Measurements from ENCODE around the gene PDSS2. TPM values are rescaled to one million over a fixed set of nuclear protein-coding genes. Genes with fewer than 3 reads are reported as not detected.

PDSS2 gene
- total and polyA plus RNA-seq, 2 of the 8 experiments (the other 6 are each of a cell fraction or from before 2014, with no cell fraction given) = 10.7 to 16.1 TPM

GRCh38 chr6:107129370-107129925 is 329.9 kb downstream of the PDSS2 start:
- H3K23me2 ChIP-seq (ENCODE audit: low read depth, low read length) = no peaks in the 10 kb centered on the region
- DNase-seq (ENCODE audit: low read depth in 1 of 2, low spot score in 2 of 2) = no peak
- no peak for FAIRE-seq
- peak overlapping the region; percentile 95 for H2BK20ac ChIP-seq (ENCODE audit: low read length)
- no peaks in the 10 kb centered on the region for H3K36me3 ChIP-seq (ENCODE audit: control insufficient read depth in 2 of 4, insufficient read depth in 4 of 4, low read length in 3 of 4)
- no peak overlapping the region; the same call in 1 of the 2 replicates for H4K8ac ChIP-seq (ENCODE audit: extremely low read depth, insufficient read depth, low read length)
- H3K27me3 ChIP-seq (replicated peaks in 1 of 4; ENCODE audit: control insufficient read depth in 3 of 4, extremely low read depth in 1 of 4, insufficient read depth in 3 of 4, low read length in 3 of 4) = no peaks in the 10 kb centered on the region
- peak overlapping the region; percentile 4 for H4K5ac ChIP-seq (ENCODE audit: insufficient read length, low read depth, low read length)
- ChIA-PET POLR2A (ENCODE audit: partially characterized antibody) (interaction anchor here (1.1 to 4.4 kb wide), 2 partner anchors 9 to 13 kb away, joined by 3 to 26 read pairs; partner anchors contain the start of gene BEND3), CTCF (ENCODE audit: partially characterized antibody) (interaction anchor here (0.5 to 1.1 kb wide), 5 partner anchors 16 to 738 kb away, joined by 3 to 6 read pairs (median 3); no protein-coding TSS in a partner anchor)
- H3K4ac ChIP-seq (replicated peaks; ENCODE audit: insufficient read length, low read depth, low read length) = peak overlapping the region; percentile 97
- TF ChIP-seq SRF (IDR thresholded peaks at IDR 0.05; ENCODE audit: low read depth, low read length) (peak; percentile 51), POLR2A (IDR thresholded peaks at IDR 0.05; ENCODE audit: control extremely low read depth in 1 of 2, low read depth in 2 of 2, low read length in 2 of 2) (no peak), SIRT6 (IDR thresholded peaks at IDR 0.05; ENCODE audit: low read length) (no peak), CHD1 (IDR thresholded peaks at IDR 0.05; ENCODE audit: low read depth, low read length) (no peak)
- H4K20me1 ChIP-seq (replicated peaks in 1 of 2; ENCODE audit: control insufficient read depth in 1 of 2, insufficient read depth in 2 of 2, low read length in 2 of 2) = no peaks in the 10 kb centered on the region
- no peak overlapping the region for H3K4me2 ChIP-seq (ENCODE audit: insufficient read depth in 1 of 2, low read depth in 2 of 2, low read length in 2 of 2)
- no peak overlapping the region for H3K27ac ChIP-seq (ENCODE audit: low read depth, low read length)
- H3K9ac ChIP-seq (replicated peaks in 1 of 4; ENCODE audit: extremely low read depth in 1 of 4, low read depth in 3 of 4, low read length in 3 of 4) = no peak overlapping the region
- peak overlapping the region; percentile 65 for H3K18ac ChIP-seq (ENCODE audit: extremely low read depth, low read length)
- peak overlapping the region; percentile 10 for H2BK12ac ChIP-seq (ENCODE audit: low read depth, low read length)
- H2BK15ac ChIP-seq (ENCODE audit: low read length) = no peak overlapping the region
- WGBS, 2 experiments (ENCODE audit: extremely low coverage in 1 of 2, insufficient coverage in 1 of 2, insufficient read length in 1 of 2, insufficient replicate concordance in 2 of 2, low coverage in 1 of 2, low lambda C conversion rate in 2 of 2, missing lambda C conversion rate in 1 of 2) = 86% methylated on average over 9 of the region's 9 CpGs; no CpG with 5 or more reads in 1 of the 2 experiments
- H3K4me1 ChIP-seq (replicated peaks in 1 of 4; ENCODE audit: control insufficient read depth in 3 of 4, insufficient read depth in 4 of 4, low read length in 3 of 4) = peaks cover 2 to 11% (median 8%) of the 10 kb centered on the region in 4 experiments
- H2AFZ ChIP-seq (ENCODE audit: low read length) = peak overlapping the region; percentile 34; the same call in 1 of the 2 replicates
- no peak overlapping the region for H3K56ac ChIP-seq (replicated peaks; ENCODE audit: insufficient read length, low read depth, low read length)
- H3K23ac ChIP-seq (ENCODE audit: insufficient read length) = no peak overlapping the region
- H3K14ac ChIP-seq (ENCODE audit: insufficient read length) = no peak overlapping the region
- H3K79me1 ChIP-seq (ENCODE audit: low read depth, low read length) = no peaks in the 10 kb centered on the region
- H4K91ac ChIP-seq (replicated peaks; ENCODE audit: insufficient read length, low read length) = peak overlapping the region; percentile 52
- H2BK5ac ChIP-seq (ENCODE audit: low read depth, low read length) = no peak overlapping the region; the same call in 1 of the 2 replicates
- no peak overlapping the region for H3K4me3 ChIP-seq (ENCODE audit: extremely low read depth in 1 of 4, insufficient read depth in 2 of 4, low read depth in 3 of 4, low read length in 4 of 4)
- peak overlapping the region; percentile 88 for H2BK120ac ChIP-seq (replicated peaks; ENCODE audit: low read depth, low read length)
- no peaks in the 10 kb centered on the region for H3K79me2 ChIP-seq (ENCODE audit: control insufficient read depth in 1 of 2, insufficient read depth in 2 of 2, low read length in 2 of 2)
- H2AK5ac ChIP-seq (ENCODE audit: low read depth, low read length) = no peak overlapping the region
- no peaks in the 10 kb centered on the region for H3K9me3 ChIP-seq (ENCODE audit: insufficient read depth in 2 of 2, low read depth in 1 of 2, low read length in 1 of 2)
